ENCODE results near the gene CCDC57. TPM values are rescaled to one million over a fixed set of nuclear protein-coding genes. Genes with fewer than 3 reads are reported as not detected.

The CCDC57 gene
- total RNA-seq, 2 experiments from 2014 or later, result 129 to 135 TPM

DNA sequence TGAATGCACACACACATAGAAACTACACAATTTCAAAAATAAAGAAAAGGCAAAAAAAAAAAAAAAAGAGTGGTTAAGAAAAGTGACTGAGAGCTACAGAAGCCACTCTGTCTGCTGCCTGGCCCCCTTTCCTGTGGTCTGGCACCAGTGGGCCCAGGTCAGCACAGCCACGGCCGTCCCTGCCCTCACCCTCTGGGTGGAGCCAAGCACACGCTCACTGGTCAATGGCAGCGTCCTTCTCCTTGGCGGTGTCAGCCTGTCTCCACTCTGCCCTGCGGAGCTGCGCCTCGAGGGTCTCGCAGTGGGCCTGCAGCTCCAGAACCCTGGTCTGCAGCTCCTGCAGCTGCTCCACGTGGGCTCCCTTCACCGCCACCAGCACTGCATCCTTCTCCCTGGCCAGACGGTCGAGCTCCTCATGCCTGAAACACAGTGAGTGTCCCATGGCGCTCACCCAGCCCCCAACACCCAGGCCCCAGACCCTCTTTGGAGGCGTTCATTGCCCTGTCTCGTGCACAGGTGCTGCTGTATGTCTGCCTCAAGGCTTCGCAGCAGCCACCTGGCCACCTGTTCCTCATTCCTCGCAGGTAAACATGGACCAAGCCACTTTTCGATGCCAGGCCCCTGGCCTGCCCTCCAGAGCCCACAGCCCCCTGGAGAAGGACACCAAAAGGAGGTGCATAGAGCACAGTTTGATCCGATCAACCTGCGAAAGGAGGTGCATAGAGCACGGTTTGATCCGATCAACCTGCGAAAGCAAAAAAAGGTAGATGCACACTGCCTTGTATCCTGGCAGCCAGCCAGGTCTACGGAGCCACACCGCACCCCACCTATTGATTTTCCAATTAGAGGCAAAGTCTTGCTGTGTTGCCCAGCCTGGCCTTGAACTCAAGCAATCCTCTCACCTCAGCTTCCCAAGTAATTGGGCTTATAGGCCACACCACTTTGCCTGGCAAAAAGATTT, 24.4 kb downstream of the CCDC57 start:
- Mint-ChIP-seq H3K36me3 (ENCODE audit: low read depth) (peaks cover 39% of the 10 kb centered on the region), H3K9me3 (no peaks in the 10 kb centered on the region), H3K4me1 (ENCODE audit: low read depth) (no peaks in the 10 kb centered on the region), H3K27ac (no peak overlapping the region), H3K27me3 (no peaks in the 10 kb centered on the region), H3K4me3 (no peak overlapping the region)
- H3K9me3 ChIP-seq (ENCODE audit: control insufficient read depth in 1 of 2, insufficient read depth in 1 of 2, low read length in 2 of 2), result no peaks in the 10 kb centered on the region
- no peak overlapping the region for H3K4me3 ChIP-seq (ENCODE audit: low read length)
- no peaks in the 10 kb centered on the region for H3K4me1 ChIP-seq (ENCODE audit: insufficient read depth, low read length)
- ATAC-seq (ENCODE audit: poor library complexity), result no peak
- H3K27ac ChIP-seq (ENCODE audit: low read depth in 1 of 2, low read length in 2 of 2), result no peak overlapping the region
- no peak for DNase-seq
- TF ChIP-seq, protein P1, sequence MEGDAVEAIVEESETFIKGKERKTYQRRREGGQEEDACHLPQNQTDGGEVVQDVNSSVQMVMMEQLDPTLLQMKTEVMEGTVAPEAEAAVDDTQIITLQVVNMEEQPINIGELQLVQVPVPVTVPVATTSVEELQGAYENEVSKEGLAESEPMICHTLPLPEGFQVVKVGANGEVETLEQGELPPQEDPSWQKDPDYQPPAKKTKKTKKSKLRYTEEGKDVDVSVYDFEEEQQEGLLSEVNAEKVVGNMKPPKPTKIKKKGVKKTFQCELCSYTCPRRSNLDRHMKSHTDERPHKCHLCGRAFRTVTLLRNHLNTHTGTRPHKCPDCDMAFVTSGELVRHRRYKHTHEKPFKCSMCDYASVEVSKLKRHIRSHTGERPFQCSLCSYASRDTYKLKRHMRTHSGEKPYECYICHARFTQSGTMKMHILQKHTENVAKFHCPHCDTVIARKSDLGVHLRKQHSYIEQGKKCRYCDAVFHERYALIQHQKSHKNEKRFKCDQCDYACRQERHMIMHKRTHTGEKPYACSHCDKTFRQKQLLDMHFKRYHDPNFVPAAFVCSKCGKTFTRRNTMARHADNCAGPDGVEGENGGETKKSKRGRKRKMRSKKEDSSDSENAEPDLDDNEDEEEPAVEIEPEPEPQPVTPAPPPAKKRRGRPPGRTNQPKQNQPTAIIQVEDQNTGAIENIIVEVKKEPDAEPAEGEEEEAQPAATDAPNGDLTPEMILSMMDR (IDR thresholded peaks at IDR 0.05), result no peak
- ChIA-PET POLR2A (interaction anchor here (0.6 kb wide), 1 partner anchor 92 kb away, joined by 3 read pairs; no protein-coding TSS in a partner anchor), CTCF (no interaction called here)
- no peaks in the 10 kb centered on the region for H3K27me3 ChIP-seq (ENCODE audit: control insufficient read depth in 1 of 2, insufficient read depth in 2 of 2, low read length in 2 of 2)
- intact Hi-C loops (cut with DNase I, micrococcal nuclease), result no loop called here
- peaks cover 34% of the 10 kb centered on the region for H3K36me3 ChIP-seq (ENCODE audit: insufficient read depth, low read length)

DNA sequence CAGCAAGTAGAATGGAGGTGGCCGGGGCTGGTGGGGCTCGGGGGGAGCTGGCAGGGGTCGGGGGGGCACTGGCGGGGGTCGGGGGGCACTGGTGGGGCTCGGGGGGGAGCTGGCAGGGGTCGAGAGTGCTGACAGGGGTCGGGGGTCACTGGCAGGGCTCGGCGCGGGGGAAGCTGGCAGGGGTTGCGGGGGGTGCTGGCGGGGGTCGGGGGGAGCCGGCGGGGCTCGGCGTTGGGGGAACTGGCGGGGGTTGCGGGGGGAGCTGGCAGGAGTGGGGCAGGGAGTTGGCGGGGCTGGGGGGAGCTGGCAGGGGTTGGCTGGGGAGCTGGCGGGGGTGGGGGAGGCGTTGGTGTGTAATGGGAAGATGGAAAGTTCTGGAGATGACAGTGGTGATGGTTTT, 25.1 kb downstream of the CCDC57 start:
- H3K4me3 Mint-ChIP-seq, result no peak overlapping the region
- H3K27ac ChIP-seq (ENCODE audit: low read depth in 1 of 2, low read length in 2 of 2), result no peak overlapping the region
- no peaks in the 10 kb centered on the region for H3K4me1 Mint-ChIP-seq (ENCODE audit: low read depth)
- H3K27me3 Mint-ChIP-seq, result no peaks in the 10 kb centered on the region
- ChIA-PET POLR2A (no interaction called here), CTCF (no interaction called here)
- no peaks in the 10 kb centered on the region for H3K9me3 Mint-ChIP-seq
- peaks cover 36% of the 10 kb centered on the region for H3K36me3 Mint-ChIP-seq (ENCODE audit: low read depth)
- no peak overlapping the region for H3K4me3 ChIP-seq (ENCODE audit: low read length)
- ATAC-seq (ENCODE audit: poor library complexity) (no peak), DNase-seq (no peak)
- no peaks in the 10 kb centered on the region for H3K27me3 ChIP-seq (ENCODE audit: control insufficient read depth in 1 of 2, insufficient read depth in 2 of 2, low read length in 2 of 2)
- TF ChIP-seq, protein P1 (IDR thresholded peaks at IDR 0.05), result no peak
- no peaks in the 10 kb centered on the region for H3K9me3 ChIP-seq (ENCODE audit: control insufficient read depth in 1 of 2, insufficient read depth in 1 of 2, low read length in 2 of 2)
- intact Hi-C loops (cut with DNase I, micrococcal nuclease), result no loop called here
- peaks cover 32% of the 10 kb centered on the region for H3K36me3 ChIP-seq (ENCODE audit: insufficient read depth, low read length)
- no peaks in the 10 kb centered on the region for H3K4me1 ChIP-seq (ENCODE audit: insufficient read depth, low read length)
- no peak overlapping the region for H3K27ac Mint-ChIP-seq

DNA sequence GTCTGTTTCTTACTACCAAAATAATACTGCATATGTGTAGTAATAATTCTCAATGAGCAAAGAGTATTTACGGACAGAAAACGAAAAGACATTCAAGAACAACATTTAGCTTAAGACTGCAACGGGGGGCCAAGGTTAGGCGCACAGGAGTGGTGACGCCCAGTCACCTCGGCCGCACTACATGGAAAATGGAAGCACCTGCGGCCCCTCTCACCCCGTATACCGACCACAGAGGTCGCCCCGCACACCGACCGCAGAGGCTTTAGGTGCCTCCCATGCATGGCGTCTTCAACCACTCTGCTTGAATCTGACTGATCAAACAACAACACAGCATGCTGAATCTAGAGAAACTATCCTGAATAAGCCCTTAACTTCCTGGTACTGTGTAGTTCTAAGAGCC, 26.4 kb downstream of the CCDC57 start:
- Histone ChIP-seq H3K4me3 (ENCODE audit: low read length) (no peak overlapping the region), H3K4me1 (ENCODE audit: insufficient read depth, low read length) (no peaks in the 10 kb centered on the region), H3K27ac (ENCODE audit: low read depth in 1 of 2, low read length in 2 of 2) (no peak overlapping the region), H3K27me3 (ENCODE audit: control insufficient read depth in 1 of 2, insufficient read depth in 2 of 2, low read length in 2 of 2) (no peaks in the 10 kb centered on the region), H3K36me3 (ENCODE audit: insufficient read depth, low read length) (peaks cover 28% of the 10 kb centered on the region), H3K9me3 (ENCODE audit: control insufficient read depth in 1 of 2, insufficient read depth in 1 of 2, low read length in 2 of 2) (no peaks in the 10 kb centered on the region)
- no peaks in the 10 kb centered on the region for H3K9me3 Mint-ChIP-seq
- H3K27ac Mint-ChIP-seq, result no peak overlapping the region
- CTCF ChIA-PET, result no interaction called here
- H3K4me1 Mint-ChIP-seq (ENCODE audit: low read depth), result no peaks in the 10 kb centered on the region
- H3K36me3 Mint-ChIP-seq (ENCODE audit: low read depth), result peaks cover 33% of the 10 kb centered on the region
- intact Hi-C loops (cut with DNase I, micrococcal nuclease), result no loop called here
- TF ChIP-seq, protein P1 (IDR thresholded peaks at IDR 0.05), result no peak
- POLR2A ChIA-PET, result interaction anchor here (0.7 to 1.4 kb wide), 2 partner anchors 20 to 120 kb away, joined by 3 to 4 read pairs; no protein-coding TSS in a partner anchor
- DNase-seq, result no peak
- ATAC-seq (ENCODE audit: poor library complexity), result no peak
- H3K27me3 Mint-ChIP-seq, result no peaks in the 10 kb centered on the region
- no peak overlapping the region for H3K4me3 Mint-ChIP-seq

Measured in CD4-positive, alpha-beta T cell (primary cell).